ENCODE results near the gene PXYLP1.

Gene PXYLP1

DNA sequence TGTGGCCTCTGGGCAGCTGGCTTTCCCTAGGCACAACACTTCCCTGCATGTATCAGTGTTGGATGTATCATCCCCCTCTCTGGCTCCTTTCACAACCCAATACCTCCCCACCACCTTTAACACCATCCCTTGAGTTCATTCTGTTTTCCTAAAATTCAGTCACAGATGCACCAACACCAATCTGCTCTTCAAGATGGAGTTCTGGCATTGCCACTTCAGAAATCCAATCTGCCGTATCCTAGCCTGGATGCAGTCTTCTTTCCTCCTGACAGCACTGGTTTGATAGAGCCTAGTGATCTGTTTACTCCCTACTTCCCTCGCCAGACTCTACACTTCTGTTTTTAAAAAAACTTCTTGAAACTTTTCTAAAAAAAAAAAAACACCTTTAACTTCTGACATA, 21.7 kb downstream of the PXYLP1 start:
- DNase-seq, result no peak

- DNase-seq, result no peak
Measured at GRCh38 chr3:141253811-141254210, 22.2 kb downstream of the PXYLP1 start.

- no peak for DNase-seq
Measured at GRCh38 chr3:141255137-141255845, 23.7 kb downstream of the PXYLP1 start.

DNA sequence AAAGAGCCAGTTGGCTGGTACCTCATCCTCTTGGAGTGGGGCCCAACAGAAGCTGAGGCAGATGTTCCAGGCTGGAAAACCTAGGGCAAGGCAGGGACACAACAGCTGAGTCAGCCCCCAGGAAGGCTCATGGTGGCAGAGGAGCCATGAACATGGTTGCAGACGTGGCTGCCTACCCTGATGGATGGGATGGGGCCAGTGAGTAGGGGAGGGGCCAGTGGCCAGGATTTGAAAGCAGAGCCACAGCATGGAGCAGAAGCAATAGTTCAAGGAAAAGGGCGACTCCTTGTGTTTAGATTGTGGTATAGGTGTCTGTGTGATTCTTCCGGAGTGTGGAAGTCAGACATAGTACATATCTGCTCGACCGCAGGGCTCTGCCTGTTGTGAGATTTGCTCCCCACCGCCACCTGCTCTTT, 24.2 kb downstream of the PXYLP1 start:
- DNase-seq, result peak; percentile 65

DNA sequence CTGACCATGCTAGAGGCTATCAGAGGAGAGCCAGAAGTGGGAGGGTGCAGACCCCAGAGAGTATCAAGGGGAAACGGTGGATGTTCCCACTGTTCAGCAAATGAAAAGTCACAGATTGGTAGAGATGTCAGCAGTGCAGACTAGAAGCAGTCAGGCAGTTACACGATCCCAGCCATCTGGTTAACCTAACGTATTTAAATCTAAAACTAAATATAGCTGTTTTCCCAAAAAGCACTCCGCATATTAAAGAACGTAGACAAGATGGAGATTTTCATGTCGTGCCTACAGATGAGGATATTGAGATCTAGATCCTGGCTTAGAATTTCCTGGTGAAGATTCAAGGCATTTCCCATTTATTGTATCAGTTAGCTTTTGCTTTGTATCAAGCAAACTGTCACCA, 25.2 kb downstream of the PXYLP1 start:
- DNase-seq, result no peak

DNA sequence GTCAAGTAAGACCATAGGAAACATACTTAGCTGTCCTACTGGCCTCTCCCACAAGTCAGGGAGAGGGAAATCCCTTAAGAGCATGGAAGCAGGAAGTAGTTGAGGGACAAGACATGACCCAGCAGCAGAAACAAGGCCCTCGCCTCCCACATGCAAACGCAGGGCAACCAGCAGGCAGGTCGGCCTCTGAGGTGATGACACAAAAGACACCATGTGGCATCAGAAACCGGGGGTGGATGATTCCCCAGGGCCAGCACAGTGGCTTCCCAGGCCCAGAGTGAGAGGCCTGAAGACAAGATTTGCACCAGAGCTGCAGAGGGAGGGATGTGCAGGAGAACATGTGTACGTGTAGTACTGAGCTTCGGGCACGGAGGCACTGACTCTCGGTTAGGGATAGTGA, 26.3 kb downstream of the PXYLP1 start:
- no peak for DNase-seq

DNA sequence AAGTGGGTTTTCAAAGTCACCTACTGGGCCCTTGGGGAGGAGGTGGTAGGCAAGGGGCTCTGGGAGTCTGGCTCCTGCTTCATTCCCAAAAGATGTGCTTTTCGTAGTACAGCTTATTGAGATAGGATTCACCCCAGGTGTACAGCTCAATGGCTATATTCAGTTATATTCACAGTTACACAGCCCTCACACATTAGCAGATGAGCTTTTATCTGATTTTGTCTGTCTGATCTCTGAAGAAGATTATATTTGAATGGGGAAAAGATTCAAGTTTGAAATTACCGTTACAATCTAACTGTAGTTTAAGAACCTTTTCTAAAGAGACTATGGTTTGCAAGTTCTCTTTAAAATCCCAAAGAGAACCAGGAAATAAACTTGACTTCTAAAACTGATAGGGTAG, 27.3 kb downstream of the PXYLP1 start:
- DNase-seq, result no peak

GRCh38 chr3:141259821-141260629, 28.4 kb downstream of the PXYLP1 start:
- DNase-seq, result no peak

DNA sequence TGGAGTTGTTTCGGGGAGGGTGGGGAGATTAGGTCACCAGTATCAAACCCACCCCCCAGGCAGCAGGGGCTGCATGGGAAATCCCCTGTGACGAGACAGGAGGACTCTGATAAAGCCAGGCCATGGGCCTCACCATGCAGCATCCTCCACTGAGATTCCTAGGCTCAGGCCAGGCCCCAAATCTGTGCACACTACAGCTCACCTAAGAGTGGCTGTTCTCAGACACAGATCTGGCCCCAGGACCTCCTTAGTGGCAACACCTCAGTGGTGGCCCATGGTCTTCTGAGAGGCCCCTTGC, 29.0 kb downstream of the PXYLP1 start:
- no peak for DNase-seq

DNA sequence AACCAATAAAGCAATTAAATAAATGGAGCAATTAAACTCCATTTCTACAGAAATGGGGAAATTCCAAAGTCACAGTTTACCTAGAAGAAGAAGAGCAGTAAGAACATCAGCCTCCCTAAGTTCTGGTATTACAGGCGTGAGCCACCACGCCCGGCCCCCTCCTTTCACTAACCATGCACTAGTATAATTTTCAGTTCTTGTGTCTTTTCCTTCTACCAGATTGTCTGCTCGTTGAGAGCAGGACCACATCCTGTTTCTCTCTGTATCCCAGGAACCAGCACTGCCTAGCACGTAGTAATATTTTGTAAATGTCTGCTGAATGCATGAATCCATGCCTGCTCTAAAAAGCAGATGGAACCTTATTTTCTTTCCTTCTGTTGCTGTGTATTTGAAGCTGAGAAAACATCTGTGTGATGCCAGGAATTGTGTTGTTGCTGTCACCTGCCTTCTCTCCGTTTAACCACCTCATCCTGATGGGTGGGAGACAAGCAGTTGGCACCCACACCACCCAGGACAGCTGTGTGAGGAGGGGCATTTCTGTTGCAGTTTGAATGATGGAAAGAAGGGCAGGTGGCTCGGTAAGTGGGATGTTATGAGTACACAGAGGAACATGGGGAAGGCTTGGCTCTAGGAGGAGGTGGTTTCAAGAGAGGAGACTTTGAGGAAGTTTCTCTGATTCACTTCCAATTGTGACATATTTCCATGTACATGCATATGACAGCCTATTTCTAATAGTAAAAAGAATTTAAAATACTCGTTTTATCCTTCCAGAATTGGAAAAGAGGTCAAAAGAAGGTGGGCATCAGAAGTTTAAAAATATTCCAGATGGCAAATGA, 30.1 kb downstream of the PXYLP1 start:
- DNase-seq, result peak; percentile 37

- DNase-seq, result no peak
Measured at GRCh38 chr3:141262308-141262705, 30.7 kb downstream of the PXYLP1 start.

- DNase-seq, result no peak
Measured at GRCh38 chr3:141266186-141266585, 34.6 kb downstream of the PXYLP1 start.

- peak; percentile 43 for DNase-seq
Measured at GRCh38 chr3:141266797-141267555, 35.4 kb downstream of the PXYLP1 start.

DNA sequence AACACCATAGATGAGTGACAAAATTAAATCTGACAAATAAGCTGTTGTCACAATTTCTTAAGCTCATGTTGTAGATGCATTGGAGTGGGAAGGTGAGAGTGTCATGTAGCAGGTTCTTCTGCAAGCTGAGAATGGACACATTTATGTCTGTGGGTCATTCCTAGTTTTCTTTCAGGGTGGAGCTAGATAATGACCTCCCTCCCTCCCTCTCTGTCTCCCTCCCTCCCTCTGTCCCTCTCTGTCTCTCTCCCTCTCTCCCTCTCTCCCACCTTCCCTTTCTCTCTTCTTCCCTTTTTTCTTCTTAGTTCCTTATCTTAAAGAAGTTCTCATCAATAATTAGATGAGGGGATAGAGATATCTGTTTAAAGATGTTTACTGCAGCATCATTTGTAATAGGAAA, 36.0 kb downstream of the PXYLP1 start:
- no peak for DNase-seq

DNA sequence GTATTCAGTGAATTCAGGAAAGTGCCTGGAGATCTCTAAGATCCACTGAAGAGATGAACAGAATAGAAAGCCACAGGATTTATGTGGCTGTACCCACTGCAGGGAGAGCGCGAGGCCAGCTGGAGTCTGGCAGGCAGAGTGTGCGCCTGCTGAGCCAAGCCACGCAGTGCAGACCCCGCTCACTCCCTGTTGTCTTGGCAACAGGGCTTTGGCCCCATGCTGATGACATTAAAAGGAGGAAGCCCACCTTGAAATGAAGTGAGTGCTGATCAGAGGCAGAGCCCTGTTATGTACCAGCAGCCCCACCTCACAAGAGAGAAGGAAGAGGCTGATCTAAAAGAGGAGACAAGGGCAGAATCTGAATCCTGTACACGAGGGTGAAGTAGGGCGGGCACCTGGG, 36.7 kb downstream of the PXYLP1 start:
- DNase-seq, result no peak

DNA sequence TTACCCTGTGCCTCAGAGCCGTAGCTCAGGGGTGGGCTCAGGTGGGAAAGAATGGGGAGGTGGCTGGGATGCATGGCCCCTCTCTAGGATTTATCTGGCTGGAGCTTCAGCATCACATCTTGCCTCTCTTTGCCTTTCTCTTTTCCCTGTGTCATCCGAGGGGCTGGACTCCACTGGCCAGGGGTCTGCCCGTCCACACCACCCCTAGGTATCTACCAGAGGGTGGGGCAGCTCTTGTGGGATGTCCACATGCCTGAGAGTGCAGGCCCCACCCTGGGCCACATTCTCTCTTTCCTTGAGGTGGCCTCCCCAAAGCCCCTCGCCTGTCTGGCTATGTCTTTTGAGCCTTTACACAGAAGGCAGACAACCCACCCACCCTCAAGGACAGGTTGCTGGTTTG, 37.2 kb downstream of the PXYLP1 start:
- no peak for DNase-seq

GRCh38 chr3:141269961-141270360, 38.3 kb downstream of the PXYLP1 start:
- DNase-seq, result no peak

- DNase-seq, result no peak
Measured at GRCh38 chr3:141271279-141272030, 39.8 kb downstream of the PXYLP1 start.

- DNase-seq, result no peak
Measured at GRCh38 chr3:141272906-141273662, 41.5 kb downstream of the PXYLP1 start.

- no peak for DNase-seq
Measured at GRCh38 chr3:141273700-141274410, 42.2 kb downstream of the PXYLP1 start.

Measured in activated CD4-positive, alpha-beta T cell treated with anti-CD3 and anti-CD28 coated beads, Interleukin-10, Interleukin-2, amounts not matched to agents 100 ng/mL and 50 ng/mL, durations not matched to agents 16 hours and 8 hours (primary cell).